ENCODE measurements around the gene KDM1B.

Gene KDM1B

GRCh38 chr6:18235524-18235923 lies 80.3 kb downstream of the KDM1B start:
- DNase-seq, result no peak

- no peak for DNase-seq
These were observed 81.9 kb downstream of the KDM1B start for GRCh38 chr6:18237167-18237566.

GRCh38 chr6:18240230-18240629 lies 85.0 kb downstream of the KDM1B start:
- no peak for DNase-seq

GRCh38 chr6:18241208-18242038 lies 86.2 kb downstream of the KDM1B start:
- no peak for DNase-seq

- DNase-seq, result no peak
These were observed 87.0 kb downstream of the KDM1B start for GRCh38 chr6:18242062-18242851.

GRCh38 chr6:18243302-18243893 lies 88.2 kb downstream of the KDM1B start:
- no peak for DNase-seq

GRCh38 chr6:18244251-18244650 lies 89.0 kb downstream of the KDM1B start:
- DNase-seq, result no peak

- no peak for DNase-seq
These were observed 89.9 kb downstream of the KDM1B start for GRCh38 chr6:18245079-18245478.

- no peak for DNase-seq
These were observed 90.4 kb downstream of the KDM1B start for GRCh38 chr6:18245642-18246041.

GRCh38 chr6:18246205-18246604 lies 91.0 kb downstream of the KDM1B start:
- DNase-seq, result no peak

GRCh38 chr6:18247002-18247401 lies 91.8 kb downstream of the KDM1B start:
- DNase-seq, result no peak

GRCh38 chr6:18248698-18249097 lies 93.5 kb downstream of the KDM1B start:
- no peak for DNase-seq

GRCh38 chr6:18249271-18249670 lies 94.0 kb downstream of the KDM1B start:
- no peak for DNase-seq

- no peak for DNase-seq
These were observed 98.4 kb downstream of the KDM1B start for GRCh38 chr6:18253635-18254034.

GRCh38 chr6:18254793-18255192 lies 99.6 kb downstream of the KDM1B start:
- DNase-seq, result no peak

- no peak for DNase-seq
These were observed 104.6 kb downstream of the KDM1B start for GRCh38 chr6:18259675-18260447.

- no peak for DNase-seq
These were observed 105.4 kb downstream of the KDM1B start for GRCh38 chr6:18260448-18261106.

GRCh38 chr6:18261877-18262276 lies 106.7 kb downstream of the KDM1B start:
- no peak for DNase-seq

GRCh38 chr6:18262702-18263417 lies 107.6 kb downstream of the KDM1B start:
- DNase-seq, result no peak

- DNase-seq, result no peak
These were observed 108.4 kb downstream of the KDM1B start for GRCh38 chr6:18263418-18264218.

Measured in NCI-H1436 treated with DMSO at 0.1 percent for 48 hours (cell line).